Ovary (tissue), 9 donors: Measurements from ENCODE around the gene SUMF2. TPM values are rescaled to one million over a fixed set of nuclear protein-coding genes. Genes with fewer than 3 reads are reported as not detected.

Experiments used
- DNase-seq, 5 donors: peaks; one replicate each; pipeline ENCODE4 v3.0.0-alpha.2; 2019 to 2020
- H3K27ac ChIP-seq, 2 donors: fragments of 200-600 bp; one replicate each; pipeline versions ENCODE4 v1.5.1 to v1.8.0; 2019 to 2022
- H3K27me3 ChIP-seq: fragments of 200-600 bp; one replicate; pipeline ENCODE4 v1.8.0; 2022
- H3K36me3 ChIP-seq: fragments of 200-600 bp; sonication (generic); one replicate; pipeline ENCODE4 v1.5.1; 2019
- H3K4me1 ChIP-seq: one replicate; pipeline ENCODE4 v1.8.1; 2013; ENCODE audit warnings: mild to moderate bottlenecking, moderate library complexity; ENCODE audit not compliant: insufficient read depth
- H3K4me3 ChIP-seq: fragments of 200-600 bp; sonication (generic); one replicate; pipeline ENCODE4 v1.5.1; 2017
- H3K9me3 ChIP-seq, 2 donors: fragments of 200-600 bp in 1 of 2; sonication (generic) in 1 of 2; one replicate each; pipeline versions ENCODE4 v1.5.1 to v1.8.1; 2013 to 2019; ENCODE audit warnings: mild to moderate bottlenecking in 1 of 2, moderate library complexity in 1 of 2
- EP300 ChIP-seq: sonication (generic); formaldehyde crosslinking; IDR thresholded peaks from one replicate; pipeline ENCODE4 v1.6.1; 2017; ENCODE audit warnings: antibody characterized with exemption
- POLR2A ChIP-seq: fragments of 450-650 bp; IDR thresholded peaks from one replicate; pipeline ENCODE4 v1.6.1; 2017; ENCODE audit warnings: antibody characterized with exemption, mild to moderate bottlenecking, moderate library complexity
- WGBS, 3 donors: extraction: QIAGEN DNeasy Blood & Tissue Kit in 1 of 3; methylation state at CpG; one replicate each; pipeline versions ENCODE4 v1.1.5 to v1.1.7; 2013 to 2017; 5-methylcytosine and 5-hydroxymethylcytosine counted together
- intact Hi-C, 4 donors: fragments of 100-400 bp; cut with DNase I; formaldehyde crosslinking; loops; one replicate each; pipeline versions ENCODE4 v1.11.0 to v1.15.1; 2022 to 2023
- polyA plus RNA-seq, 2 donors: library from polyadenylated mRNA; stranded (reverse); fragments of 200-250 nt in 1 of 2; fragments of 350-450 nt in 1 of 2; fragmentation: Illumina TruSeq in 1 of 2; extraction: RNeasy Lipid Tissue Mini Kit (QIAGEN cat#74804) in 1 of 2; gene quantifications; one replicate each; pipeline ENCODE4 v1.2.3, GENCODE V29; 2013 to 2014
- total RNA-seq, 7 donors: library from RNA; depleted of rRNA in 2 of 7; stranded (reverse); fragments of >200 nt in 2 of 7; fragmentation: NEBNext Ultra II Directional in 3 of 7; extraction: Animal tissue kit (Norgen Biotek cat#: 25700) in 3 of 7; gene quantifications; one replicate each; pipeline versions ENCODE4 v1.1.0 to v1.2.4, GENCODE V29; 2016 to 2023
- TF ChIP-seq, protein P1 (sequence below), 3 donors: fragments of 450-650 bp in 2 of 3; fragments of 200-600 bp in 1 of 3; IDR thresholded peaks; one replicate each; pipeline versions ENCODE4 v1.5.1 to v1.8.0; 2016 to 2022; ENCODE audit warnings: antibody characterized with exemption in 3 of 3, mild to moderate bottlenecking in 1 of 3
- donor health status: DM: no; HTN: no; CAD: no; lungs with moderate emphysema.
- donor health status: DM: no; HTN: no; CAD: no.
- donor health status: Bipolar disorder and iron deficiency.
- donor health status: DM: yes; HTN: yes; CAD: no.
- donor health status: DM: no; HTN: no; CAD: no.
- donor health status: DM: yes; HTN: yes; CAD: no.

Gene SUMF2
- total and polyA plus RNA-seq, 9 donors = 56.3 to 167 (median 105) TPM

DNA sequence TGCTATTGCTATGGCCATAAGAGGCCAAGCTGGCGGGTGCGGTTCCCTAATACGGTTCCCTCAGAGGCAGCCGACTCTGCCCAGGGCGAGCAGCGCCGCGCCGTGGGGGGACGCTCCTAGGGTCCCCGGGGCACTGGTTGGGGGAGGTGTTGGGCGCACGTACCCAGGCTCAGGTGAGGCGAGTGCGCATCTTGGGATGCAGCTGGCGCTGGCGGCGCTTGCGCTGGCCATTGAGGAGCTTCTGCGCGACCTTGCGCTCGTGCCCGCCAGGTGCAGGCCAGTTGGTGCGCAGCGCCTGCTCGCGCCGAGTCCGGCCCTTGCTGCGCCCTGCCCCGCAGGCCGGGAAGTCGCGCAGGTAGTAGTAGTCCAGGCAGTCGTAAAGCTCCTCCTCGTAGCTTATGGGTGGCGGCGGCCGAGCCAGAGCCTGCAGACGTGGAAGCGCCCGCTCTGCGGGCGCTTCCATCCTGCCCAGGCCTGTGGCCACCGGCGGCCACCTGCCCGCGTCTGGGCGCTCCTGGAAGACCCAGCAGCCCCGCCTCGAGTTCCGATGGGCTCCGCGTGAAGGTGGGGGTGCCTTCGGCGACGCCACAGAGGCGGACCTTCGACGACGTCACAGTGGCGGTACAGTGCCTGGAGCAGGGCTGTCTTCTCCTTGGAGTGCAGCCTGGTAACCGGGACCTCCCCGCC is 51.9 kb downstream of the SUMF2 start, which contains the start of gene NUPR2:
TSS of gene NUPR2 (minus strand) at position 566 of the 687 bp plus-strand sequence. CDS start at position 463, 103 bp downstream.
- intact Hi-C loops = no loop called here
- WGBS, 3 donors = 3 to 4% (median 4%) methylated on average over 48 to 65 of the region's 65 CpGs
- TF ChIP-seq, protein P1, sequence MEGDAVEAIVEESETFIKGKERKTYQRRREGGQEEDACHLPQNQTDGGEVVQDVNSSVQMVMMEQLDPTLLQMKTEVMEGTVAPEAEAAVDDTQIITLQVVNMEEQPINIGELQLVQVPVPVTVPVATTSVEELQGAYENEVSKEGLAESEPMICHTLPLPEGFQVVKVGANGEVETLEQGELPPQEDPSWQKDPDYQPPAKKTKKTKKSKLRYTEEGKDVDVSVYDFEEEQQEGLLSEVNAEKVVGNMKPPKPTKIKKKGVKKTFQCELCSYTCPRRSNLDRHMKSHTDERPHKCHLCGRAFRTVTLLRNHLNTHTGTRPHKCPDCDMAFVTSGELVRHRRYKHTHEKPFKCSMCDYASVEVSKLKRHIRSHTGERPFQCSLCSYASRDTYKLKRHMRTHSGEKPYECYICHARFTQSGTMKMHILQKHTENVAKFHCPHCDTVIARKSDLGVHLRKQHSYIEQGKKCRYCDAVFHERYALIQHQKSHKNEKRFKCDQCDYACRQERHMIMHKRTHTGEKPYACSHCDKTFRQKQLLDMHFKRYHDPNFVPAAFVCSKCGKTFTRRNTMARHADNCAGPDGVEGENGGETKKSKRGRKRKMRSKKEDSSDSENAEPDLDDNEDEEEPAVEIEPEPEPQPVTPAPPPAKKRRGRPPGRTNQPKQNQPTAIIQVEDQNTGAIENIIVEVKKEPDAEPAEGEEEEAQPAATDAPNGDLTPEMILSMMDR (IDR thresholded peaks at IDR 0.05) = no peak
- Histone ChIP-seq H3K27ac (no peak within 1 kb of the TSS), H3K4me1 (peaks cover 3% of the 10 kb centered on the region), H3K9me3 (no peaks in the 10 kb centered on the region), H3K4me3 (no peak within 1 kb of the TSS), H3K36me3 (no peaks in the 10 kb centered on the region), H3K27me3 (no peaks in the 10 kb centered on the region)
- no peak for DNase-seq

DNA sequence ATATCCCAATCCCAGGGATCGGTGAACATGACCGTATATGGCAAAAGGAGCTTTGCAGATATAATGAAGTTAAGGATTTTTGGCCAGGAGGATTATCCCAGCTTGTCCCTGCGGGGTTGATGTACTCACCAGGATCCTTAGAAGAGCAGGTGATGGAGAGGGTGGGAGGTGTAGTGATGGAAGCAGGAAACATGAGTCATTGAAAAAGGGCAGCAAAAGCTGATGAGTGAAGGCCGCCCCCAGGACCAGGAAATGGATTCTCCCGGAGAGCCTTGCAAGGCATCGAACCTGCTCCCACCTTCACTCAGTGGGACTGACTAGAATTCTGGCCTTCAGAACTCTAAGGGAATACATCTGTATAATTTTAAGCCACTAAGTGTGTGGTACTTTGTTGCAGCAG is 57.4 kb downstream of the SUMF2 start:
- H3K27me3 ChIP-seq = no peaks in the 10 kb centered on the region
- H3K4me1 ChIP-seq = no peaks in the 10 kb centered on the region
- intact Hi-C loops = no loop called here
- TF ChIP-seq EP300 (no peak), POLR2A (no peak)
- TF ChIP-seq, protein P1 (IDR thresholded peaks at IDR 0.05) = no peak
- H3K27ac ChIP-seq = no peak overlapping the region
- DNase-seq = no peak
- no peaks in the 10 kb centered on the region for H3K9me3 ChIP-seq
- H3K4me3 ChIP-seq = no peak overlapping the region
- no peaks in the 10 kb centered on the region for H3K36me3 ChIP-seq
- 83 to 90% (median 84%) methylated on average over 6 of the region's 6 CpGs for WGBS, 3 donors

DNA sequence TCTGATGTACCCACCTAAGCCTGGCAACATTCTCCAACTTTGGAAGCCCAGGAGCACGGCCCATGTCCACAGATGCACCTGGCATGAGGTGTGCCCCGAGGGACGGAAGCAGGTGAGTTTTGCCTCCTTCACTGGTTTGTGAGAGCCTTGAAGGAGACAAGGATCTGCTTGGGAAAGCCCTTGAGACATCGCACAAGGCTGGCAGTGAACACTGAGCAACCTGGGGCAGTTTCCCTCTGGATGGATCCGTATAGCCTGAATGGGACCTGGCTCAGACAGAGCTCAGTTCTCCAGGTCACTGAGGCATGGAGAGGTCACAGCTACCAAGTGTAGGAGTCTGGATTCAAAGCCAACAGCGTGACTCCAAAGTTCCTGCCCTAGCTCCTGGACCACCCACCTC is 60.9 kb downstream of the SUMF2 start:
- H3K4me1 ChIP-seq = no peaks in the 10 kb centered on the region
- TF ChIP-seq POLR2A (no peak), EP300 (no peak)
- TF ChIP-seq, protein P1 (IDR thresholded peaks at IDR 0.05) = no peak
- 58 to 71% (median 63%) methylated on average over 6 of the region's 6 CpGs for WGBS, 3 donors
- no peak overlapping the region for H3K4me3 ChIP-seq
- no peaks in the 10 kb centered on the region for H3K9me3 ChIP-seq
- H3K36me3 ChIP-seq = no peaks in the 10 kb centered on the region
- no peak for DNase-seq
- H3K27ac ChIP-seq = no peak overlapping the region
- intact Hi-C loops = no loop called here
- H3K27me3 ChIP-seq = no peaks in the 10 kb centered on the region

DNA sequence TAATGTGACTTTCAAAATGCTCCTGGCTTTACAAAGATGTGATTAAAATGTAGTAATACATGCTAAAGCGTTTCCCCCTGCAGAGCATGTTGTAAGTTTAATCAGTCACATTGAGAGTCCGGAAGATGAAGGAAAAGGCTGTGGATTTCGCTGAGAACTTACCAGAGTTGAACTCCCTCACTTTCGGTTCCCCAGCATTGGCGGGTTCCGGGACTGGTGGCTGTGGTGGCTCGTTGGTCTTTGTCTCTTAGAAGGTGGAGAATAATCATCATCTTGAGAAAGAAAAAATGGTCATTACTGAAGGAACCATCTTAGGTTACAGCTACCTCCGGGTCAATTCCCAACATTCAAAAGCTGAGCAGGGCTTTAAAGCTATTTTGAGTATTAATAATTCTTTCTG is 61.7 kb downstream of the SUMF2 start:
- Histone ChIP-seq H3K4me3 (no peak overlapping the region), H3K9me3 (no peaks in the 10 kb centered on the region), H3K27ac (no peak overlapping the region), H3K27me3 (no peaks in the 10 kb centered on the region), H3K36me3 (no peaks in the 10 kb centered on the region), H3K4me1 (no peaks in the 10 kb centered on the region)
- DNase-seq = no peak
- TF ChIP-seq, protein P1 (IDR thresholded peaks at IDR 0.05) = no peak
- 70 to 85% (median 80%) methylated on average over 8 of the region's 8 CpGs for WGBS, 3 donors
- intact Hi-C loops = no loop called here
